HepG2 (cell line): Measurements from ENCODE around the gene MTA3. TPM values are rescaled to one million over a fixed set of nuclear protein-coding genes. Genes with fewer than 3 reads are reported as not detected.

Source experiments
- BCL3 ChIP-seq: sonication (generic); formaldehyde crosslinking; IDR thresholded peaks from 2 replicates; pipeline ENCODE4 v1.5.1; 2020; ENCODE audit warnings: mild to moderate bottlenecking, missing genetic modification reagents, moderate library complexity
- ELF3 ChIP-seq: IDR thresholded peaks from 2 replicates; pipeline ENCODE4 v1.6.1; 2016; ENCODE audit warnings: missing genetic modification reagents, missing compliant biosample characterization
- FLYWCH1 ChIP-seq: sonication (generic); formaldehyde crosslinking; IDR thresholded peaks from 2 replicates; pipeline ENCODE4 v1.8.1; 2023; ENCODE audit warnings: mild to moderate bottlenecking, missing genetic modification reagents
- FOXC1 ChIP-seq: sonication (generic); formaldehyde crosslinking; IDR thresholded peaks from 2 replicates; pipeline ENCODE4 v1.8.0; 2022; ENCODE audit warnings: mild to moderate bottlenecking, missing genetic modification reagents, borderline replicate concordance
- GFI1 ChIP-seq: sonication (generic); formaldehyde crosslinking; IDR thresholded peaks from 2 replicates; pipeline ENCODE4 v1.5.0; 2020; ENCODE audit warnings: missing genetic modification reagents, mild to moderate bottlenecking, borderline replicate concordance
- NCOA1 ChIP-seq: sonication (generic); formaldehyde crosslinking; IDR thresholded peaks from 2 replicates; pipeline ENCODE4 v1.9.0; 2021; ENCODE audit warnings: missing genetic modification reagents
- NFKB2 ChIP-seq: sonication (generic); formaldehyde crosslinking; IDR thresholded peaks from 2 replicates; pipeline ENCODE4 v1.4.0; 2020; ENCODE audit warnings: missing genetic modification reagents, borderline replicate concordance
- NR2F2 ChIP-seq: IDR thresholded peaks from 2 replicates; pipeline ENCODE4 v1.6.1; 2012; ENCODE audit warnings: low read depth, inconsistent platforms, borderline replicate concordance
- SALL1 ChIP-seq: sonication (generic); formaldehyde crosslinking; IDR thresholded peaks from 2 replicates; pipeline ENCODE4 v1.8.0; 2022; ENCODE audit warnings: mild to moderate bottlenecking, missing genetic modification reagents
- SSRP1 ChIP-seq: IDR thresholded peaks from 2 replicates; pipeline ENCODE4 v1.6.1; 2016; ENCODE audit warnings: control low read depth
- TAF1 ChIP-seq: sonication (generic); formaldehyde crosslinking; IDR thresholded peaks from 2 replicates; pipeline ENCODE4 v1.4.0; 2020; ENCODE audit warnings: missing genetic modification reagents
- ZNF3 ChIP-seq: IDR thresholded peaks from 2 replicates; pipeline ENCODE4 v1.7.0; 2017; ENCODE audit warnings: inconsistent platforms
- ZNF687 ChIP-seq: sonication (generic); formaldehyde crosslinking; IDR thresholded peaks from 2 replicates; pipeline ENCODE4 v1.5.1; 2020; ENCODE audit warnings: mild to moderate bottlenecking, missing genetic modification reagents, moderate library complexity
- polyA plus RNA-seq, 8 experiments: library from polyadenylated mRNA; depleted of rRNA in 3 of 8; stranded (reverse) in 7 of 8; unstranded in 1 of 8; fragments of >200 nt; fragmentation: Illumina TruSeq in 4 of 8; extraction: Trizol in 4 of 8; gene quantifications; 2 replicates each; pipeline versions ENCODE4 v1.2.1 to v1.2.3, GENCODE V29; 2011 to 2016; ENCODE audit warnings: low read depth in 4 of 8, missing spikeins in 1 of 8, mixed read lengths in 1 of 8; ENCODE audit not compliant: insufficient read depth in 1 of 8
- total RNA-seq, 5 experiments: library from RNA; depleted of rRNA; stranded (reverse); fragments of >200 nt; fragmentation: Illumina TruSeq; extraction: Trizol; gene quantifications; 2 replicates each; pipeline ENCODE4 v1.2.3, GENCODE V29; 2016; ENCODE audit warnings: low read depth in 1 of 5
- TF ChIP-seq, protein P1 (sequence below): sonication (generic); IDR thresholded peaks from 2 replicates; pipeline ENCODE4 v1.6.1; 2016; ENCODE audit warnings: low read depth, borderline replicate concordance
- TF ChIP-seq, protein P2 (sequence below): sonication (generic); formaldehyde crosslinking; IDR thresholded peaks from 2 replicates; pipeline ENCODE4 v1.4.0; 2020; ENCODE audit warnings: missing genetic modification reagents

The MTA3 gene
- total and polyA plus RNA-seq, 2 of the 13 experiments (the other 11 are each of a cell fraction or from before 2014, with no cell fraction given), result 48.8 to 77.8 TPM

- TF ChIP-seq NR2F2 (no peak), NFKB2 (CRISPR knock-in tag) (no peak), ZNF687 (CRISPR knock-in tag) (peak; percentile 28; the same call in 1 of the 2 replicates), BCL3 (CRISPR knock-in tag) (no peak), SSRP1 (CRISPR knock-in tag) (no peak; the same call in 1 of the 2 replicates), GFI1 (no peak), FLYWCH1 (CRISPR knock-in tag) (no peak), TAF1 (CRISPR knock-in tag) (0 out of 2 replicates have a peak, but pooled peaks have one; percentile 24), SALL1 (0 out of 2 replicates have a peak, but pooled peaks have one; percentile 15), NCOA1 (no peak), ELF3 (0 out of 2 replicates have a peak, but pooled peaks have one; percentile 10), ZNF3 (no peak), FOXC1 (CRISPR knock-in tag) (no peak)
- TF ChIP-seq, protein P1, sequence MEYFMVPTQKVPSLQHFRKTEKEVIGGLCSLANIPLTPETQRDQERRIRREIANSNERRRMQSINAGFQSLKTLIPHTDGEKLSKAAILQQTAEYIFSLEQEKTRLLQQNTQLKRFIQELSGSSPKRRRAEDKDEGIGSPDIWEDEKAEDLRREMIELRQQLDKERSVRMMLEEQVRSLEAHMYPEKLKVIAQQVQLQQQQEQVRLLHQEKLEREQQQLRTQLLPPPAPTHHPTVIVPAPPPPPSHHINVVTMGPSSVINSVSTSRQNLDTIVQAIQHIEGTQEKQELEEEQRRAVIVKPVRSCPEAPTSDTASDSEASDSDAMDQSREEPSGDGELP, result peak; percentile 33; the same call in 1 of the 2 replicates
- TF ChIP-seq, protein P2, sequence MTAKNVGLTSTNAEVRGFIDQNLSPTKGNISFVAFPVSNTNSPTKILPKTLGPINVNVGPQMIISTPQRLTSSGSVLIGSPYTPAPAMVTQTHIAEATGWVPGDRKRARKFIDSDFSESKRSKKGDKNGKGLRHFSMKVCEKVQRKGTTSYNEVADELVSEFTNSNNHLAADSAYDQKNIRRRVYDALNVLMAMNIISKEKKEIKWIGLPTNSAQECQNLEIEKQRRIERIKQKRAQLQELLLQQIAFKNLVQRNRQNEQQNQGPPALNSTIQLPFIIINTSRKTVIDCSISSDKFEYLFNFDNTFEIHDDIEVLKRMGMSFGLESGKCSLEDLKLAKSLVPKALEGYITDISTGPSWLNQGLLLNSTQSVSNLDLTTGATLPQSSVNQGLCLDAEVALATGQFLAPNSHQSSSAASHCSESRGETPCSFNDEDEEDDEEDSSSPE (CRISPR knock-in tag), result no peak
Measured at GRCh38 chr2:42569116-42569711, 782 bp downstream of the MTA3 start (continued).
